K562 (cell line): ENCODE measurements around the gene PNPLA2. TPM values are rescaled to one million over a fixed set of nuclear protein-coding genes. Genes with fewer than 3 reads are reported as not detected.
A peak's percentile ranks its signal among the peaks of the same experiment; 100 is the strongest.

ENCODE experiments used
- ATAC-seq: fragments of 200-7000 bp; cut with Tn5 transposase; 3 replicates; pipeline ENCODE4 v1.9.1; 2020; ENCODE audit warnings: moderate library complexity
- BruUV-seq: library from RNA; stranded (reverse); fragments of 400-500 nt; replicated peaks from 2 replicates; lab custom pipeline; 2021; lab: Mats Ljungman, UMichigan
- CTCF ChIA-PET: fragments of 300-600 bp; formaldehyde crosslinking; extraction: SDS; loops from one replicate; lab custom pipeline; 2021; ENCODE audit warnings: low intra/inter-chr PET ratio; lab: Yijun Ruan, JAX
- POLR2A ChIA-PET: fragments of 300-600, 350-650 bp; sonication (Branson Sonifier 250); formaldehyde crosslinking; extraction: SDS; loops from one replicate; lab custom pipeline; 2021; ENCODE audit warnings: antibody characterized with exemption, inconsistent platforms; lab: Yijun Ruan, JAX
- DNase-seq, 4 experiments: peaks; one replicate each; pipeline versions ENCODE4 v3.0.0 to v3.0.0-alpha.2; 2011 to 2018; ENCODE audit warnings: low spot score in 3 of 4, mixed read lengths in 3 of 4; ENCODE audit errors: extremely low read depth in 1 of 4
- FAIRE-seq: peaks from 2 replicates; lab custom pipeline; 2011; peaks lifted over from hg19 to GRCh38; lab: Jason Lieb, UNC
- H2AFZ ChIP-seq: 2 replicates; pipeline ENCODE4 v1.6.0; 2011; ENCODE audit warnings: low read depth, low read length, control low read depth, inconsistent platforms
- H3K27ac ChIP-seq: fragments of 200-600 bp; 3 replicates; pipeline ENCODE4 v1.8.0; 2011; ENCODE audit warnings: low read depth, mild to moderate bottlenecking, control low read depth, inconsistent platforms, low read length, moderate library complexity, mixed read lengths; ENCODE audit errors: extremely low read depth
- H3K27me3 ChIP-seq, 2 experiments: fragments of 300-600 bp in 1 of 2; 2 replicates in 1 of 2; 3 replicates in 1 of 2; pipeline versions ENCODE4 v1.6.0 to v1.8.0; 2011; ENCODE audit warnings: inconsistent platforms in 2 of 2, low read length in 2 of 2, mild to moderate bottlenecking in 1 of 2, mixed read lengths in 1 of 2, moderate library complexity in 1 of 2; ENCODE audit not compliant: control insufficient read depth in 2 of 2, insufficient read depth in 2 of 2
- H3K36me3 ChIP-seq: fragments of 300-600 bp; 3 replicates; pipeline ENCODE4 v1.8.0; 2011; ENCODE audit warnings: mild to moderate bottlenecking, low read length, inconsistent platforms; ENCODE audit not compliant: control insufficient read depth, insufficient read depth
- H3K4me1 ChIP-seq, 2 experiments: fragments of 200-600 bp in 1 of 2; replicated peaks in 1 of 2; 2 replicates in 1 of 2; 3 replicates in 1 of 2; pipeline versions ENCODE4 v1.5.1 to v1.8.0; 2011; ENCODE audit warnings: inconsistent platforms in 2 of 2, low read length in 2 of 2, mild to moderate bottlenecking in 1 of 2, mixed read lengths in 1 of 2, moderate library complexity in 1 of 2; ENCODE audit not compliant: control insufficient read depth in 2 of 2, insufficient read depth in 2 of 2
- H3K4me2 ChIP-seq: 2 replicates; pipeline ENCODE4 v1.6.1; 2011; ENCODE audit warnings: low read length, control low read depth, inconsistent platforms, mixed read lengths; ENCODE audit not compliant: insufficient read depth
- H3K4me3 ChIP-seq: fragments of 200-600 bp; sonication (generic), shearing (Covaris generic); 2 replicates; pipeline ENCODE4 v1.5.1; 2016; ENCODE audit warnings: control low read depth, inconsistent platforms
- H3K79me2 ChIP-seq: fragments of 200-600 bp; 3 replicates; pipeline ENCODE4 v1.8.0; 2011; ENCODE audit warnings: low read length, inconsistent platforms; ENCODE audit not compliant: control insufficient read depth, insufficient read depth
- H3K9ac ChIP-seq, 2 experiments: 2 replicates each; pipeline versions ENCODE4 v1.6.0 to v1.6.1; 2011; ENCODE audit warnings: low read depth in 2 of 2, low read length in 2 of 2, control low read depth in 1 of 2, inconsistent platforms in 1 of 2, mild to moderate bottlenecking in 1 of 2, mixed read lengths in 1 of 2; ENCODE audit not compliant: insufficient read depth in 1 of 2
- H3K9me1 ChIP-seq: one replicate; pipeline ENCODE4 v1.6.0; 2011; ENCODE audit warnings: inconsistent platforms, mild to moderate bottlenecking, low read length, moderate library complexity; ENCODE audit not compliant: control insufficient read depth, insufficient read depth
- H3K9me3 ChIP-seq: replicated peaks from 2 replicates; pipeline ENCODE4 v1.5.1; 2011; ENCODE audit warnings: low read depth, low read length, inconsistent platforms; ENCODE audit not compliant: control insufficient read depth, insufficient read depth
- H4K20me1 ChIP-seq: replicated peaks from 2 replicates; pipeline ENCODE4 v1.6.1; 2011; ENCODE audit warnings: low read length, inconsistent platforms, mixed read lengths; ENCODE audit not compliant: control insufficient read depth, insufficient read depth
- ATF7 ChIP-seq: fragments of 450-650 bp; IDR thresholded peaks from 2 replicates; pipeline ENCODE4 v1.7.1; 2014; ENCODE audit warnings: mild to moderate bottlenecking, moderate library complexity
- POLR2G ChIP-seq: fragments of 200-400 bp; formaldehyde crosslinking; IDR thresholded peaks from 2 replicates; pipeline ENCODE4 v1.6.1; 2017; ENCODE audit warnings: low read depth, mild to moderate bottlenecking, antibody characterized with exemption, low read length, moderate library complexity
- RBFOX2 ChIP-seq: fragments of 200-400 bp; formaldehyde crosslinking; IDR thresholded peaks from 2 replicates; pipeline ENCODE4 v1.6.1; 2017; ENCODE audit warnings: low read depth, mild to moderate bottlenecking, low read length, moderate library complexity
- WGBS: fragments of 100-300 bp; shearing (Covaris generic); methylation state at CpG from one replicate; pipeline ENCODE4 v1.1.6; 2016; ENCODE audit warnings: low coverage, mixed read lengths; ENCODE audit not compliant: insufficient coverage; ENCODE audit errors: missing lambda C conversion rate; 5-methylcytosine and 5-hydroxymethylcytosine counted together
- in situ Hi-C: fragments of 300-500 bp; cut with MboI; formaldehyde crosslinking; loops from 4 replicates; pipeline ENCODE4 v1.15.0; 2018; ENCODE audit warnings: inconsistent platforms, mixed read lengths
- intact Hi-C: fragments of 100-400 bp; cut with micrococcal nuclease; formaldehyde crosslinking; loops from 2 replicates; pipeline ENCODE4 v1.14.2; 2022
- polyA plus RNA-seq, 8 experiments: library from polyadenylated mRNA; depleted of rRNA in 4 of 8; stranded (reverse) in 5 of 8; unstranded in 3 of 8; fragments of >200 nt; fragmentation: Nextera tagmentation in 2 of 8; fragmentation: Illumina TruSeq in 1 of 8; extraction: Ambion mirVana in 2 of 8; extraction: Trizol in 1 of 8; gene quantifications; 2 replicates each; pipeline versions ENCODE4 v1.2.1 to v1.2.3, GENCODE V29; 2011 to 2014; ENCODE audit warnings: inconsistent platforms in 1 of 8, missing spikeins in 1 of 8
- total RNA-seq, 7 experiments: library from RNA; depleted of rRNA in 6 of 7; stranded (reverse); fragments of >200 nt in 6 of 7; fragmentation: Illumina TruSeq in 2 of 7; extraction: Trizol in 2 of 7; gene quantifications; 2 replicates each; pipeline versions ENCODE4 v1.2.1 to v1.2.3, GENCODE V29; 2011 to 2021; ENCODE audit warnings: low replicate concordance in 1 of 7

The PNPLA2 gene
- total and polyA plus RNA-seq, 9 of the 15 experiments (the other 6 are each of a cell fraction or from before 2014, with no cell fraction given): 0.39 to 87.1 (median 8.4) TPM

GRCh38 chr11:778976-779954 is 39.4 kb upstream of the PNPLA2 start:
- no peak overlapping the region for H3K4me2 ChIP-seq
- WGBS: 93% methylated on average over 22 of the region's 23 CpGs
- peaks cover 18% of the 10 kb centered on the region for H4K20me1 ChIP-seq
- ChIA-PET CTCF (no interaction called here), POLR2A (interaction anchor here (0.5 to 0.8 kb wide), 5 partner anchors 14 to 28 kb away, joined by 3 to 4 read pairs (median 3); no protein-coding TSS in a partner anchor)
- BruUV-seq: TSS peak; percentile 45
- peaks cover 29% of the 10 kb centered on the region; the same call in 2 of the 3 replicates for H3K36me3 ChIP-seq
- H3K4me3 ChIP-seq: no peak overlapping the region
- FAIRE-seq: no peak
- no peak overlapping the region for H2AFZ ChIP-seq
- peak overlapping the region in 1 of 2 experiments; percentile 98; a peak in 2 of 4 replicates for H3K9ac ChIP-seq
- no peak for DNase-seq
- peaks cover 6% of the 10 kb centered on the region for H3K9me1 ChIP-seq
- peaks cover 16 to 85% of the 10 kb centered on the region in 2 experiments for H3K4me1 ChIP-seq
- in situ Hi-C loops (no loop called here), intact Hi-C loops (no loop called here)
- peaks cover 48% of the 10 kb centered on the region for H3K79me2 ChIP-seq
- H3K9me3 ChIP-seq: no peaks in the 10 kb centered on the region; the same call in 1 of the 2 replicates
- no peak overlapping the region for H3K27ac ChIP-seq
- no peak for ATAC-seq
- TF ChIP-seq POLR2G (peak; percentile 30; the same call in 1 of the 2 replicates), RBFOX2 (peak; percentile 15; the same call in 1 of the 2 replicates), ATF7 (no peak)
- no peaks in the 10 kb centered on the region for H3K27me3 ChIP-seq
